Colonic mucosa (tissue), 4 donors: Measurements from ENCODE around the gene BLM. TPM values are rescaled to one million over a fixed set of nuclear protein-coding genes. Genes with fewer than 3 reads are reported as not detected.

Source experiments
- DNase-seq: peaks from one replicate; pipeline ENCODE4 v3.0.0-alpha.2; 2020
- H3K27ac ChIP-seq: fragments of 200-600 bp; one replicate; pipeline ENCODE4 v1.8.0; 2021
- H3K27me3 ChIP-seq: fragments of 200-600 bp; one replicate; pipeline ENCODE4 v1.8.0; 2021
- H3K36me3 ChIP-seq: fragments of 200-600 bp; one replicate; pipeline ENCODE4 v1.8.0; 2021
- H3K4me1 ChIP-seq: fragments of 200-600 bp; one replicate; pipeline ENCODE4 v1.8.0; 2021; ENCODE audit warnings: mild to moderate bottlenecking
- H3K4me3 ChIP-seq: fragments of 200-600 bp; one replicate; pipeline ENCODE4 v1.8.0; 2021
- H3K9ac ChIP-seq, 2 donors: one replicate each; pipeline ENCODE4 v1.7.0; 2013; ENCODE audit warnings: control low read depth in 2 of 2, low read depth in 2 of 2, low read length in 2 of 2
- H3K9me3 ChIP-seq: fragments of 200-600 bp; one replicate; pipeline ENCODE4 v1.8.0; 2021
- intact Hi-C: fragments of 100-400 bp; cut with DNase I; formaldehyde crosslinking; loops from one replicate; pipeline ENCODE4 v1.14.1; 2022
- total RNA-seq, 2 donors: library from RNA; stranded (reverse); fragmentation: NEBNext Ultra II Directional in 1 of 2; extraction: Animal tissue kit (Norgen Biotek cat#: 25700) in 1 of 2; gene quantifications; one replicate each; pipeline ENCODE4 v1.2.1, GENCODE V29; 2021
- TF ChIP-seq, protein P1 (sequence below): fragments of 200-600 bp; IDR thresholded peaks from one replicate; pipeline ENCODE4 v1.8.0; 2022; ENCODE audit warnings: antibody characterized with exemption, mild to moderate bottlenecking
- donor health status: healthy.
- donor health status: DM: no; HTN: no; CAD: no.
- donor health status: DM: no; HTN: no; CAD: no.

The BLM gene
- total RNA-seq, 2 donors from 2014 or later = 3.3 to 16.7 TPM

DNA sequence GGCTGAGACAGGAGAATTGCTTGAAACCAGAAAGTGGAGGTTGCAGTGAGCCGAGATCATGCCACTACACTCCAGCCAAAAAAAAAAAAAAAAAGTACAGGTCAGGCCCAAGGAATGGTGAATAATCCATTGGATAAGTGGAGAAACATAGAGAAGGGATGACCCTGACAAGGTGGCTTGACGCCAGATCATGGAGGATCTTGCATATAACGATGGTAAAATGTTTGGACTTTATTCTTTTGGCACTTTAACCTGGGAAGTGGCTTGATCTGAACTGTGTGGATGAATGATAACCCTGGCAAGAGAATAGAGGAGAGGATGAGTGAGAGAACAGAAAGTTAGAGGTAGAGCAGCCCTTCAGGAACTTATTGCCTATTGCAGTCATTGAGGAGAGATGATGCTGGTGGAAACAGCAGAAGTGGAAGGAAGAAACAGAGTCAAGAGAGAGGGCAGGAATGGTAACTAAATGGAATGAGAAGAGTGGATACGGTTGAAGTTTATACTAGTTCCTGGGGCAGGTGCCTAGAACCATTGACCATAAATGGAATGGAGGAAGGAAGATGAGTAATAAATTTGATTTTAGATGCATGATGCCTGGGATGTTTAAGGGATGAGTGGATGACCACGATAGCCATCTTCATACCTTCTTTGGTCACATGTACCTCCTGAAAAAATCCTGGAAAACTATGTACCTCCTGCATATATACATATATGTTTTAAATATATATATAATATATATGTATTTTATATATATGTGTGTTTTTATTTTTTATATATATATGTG lies 57.8 kb downstream of the BLM start:
- TF ChIP-seq, protein P1, sequence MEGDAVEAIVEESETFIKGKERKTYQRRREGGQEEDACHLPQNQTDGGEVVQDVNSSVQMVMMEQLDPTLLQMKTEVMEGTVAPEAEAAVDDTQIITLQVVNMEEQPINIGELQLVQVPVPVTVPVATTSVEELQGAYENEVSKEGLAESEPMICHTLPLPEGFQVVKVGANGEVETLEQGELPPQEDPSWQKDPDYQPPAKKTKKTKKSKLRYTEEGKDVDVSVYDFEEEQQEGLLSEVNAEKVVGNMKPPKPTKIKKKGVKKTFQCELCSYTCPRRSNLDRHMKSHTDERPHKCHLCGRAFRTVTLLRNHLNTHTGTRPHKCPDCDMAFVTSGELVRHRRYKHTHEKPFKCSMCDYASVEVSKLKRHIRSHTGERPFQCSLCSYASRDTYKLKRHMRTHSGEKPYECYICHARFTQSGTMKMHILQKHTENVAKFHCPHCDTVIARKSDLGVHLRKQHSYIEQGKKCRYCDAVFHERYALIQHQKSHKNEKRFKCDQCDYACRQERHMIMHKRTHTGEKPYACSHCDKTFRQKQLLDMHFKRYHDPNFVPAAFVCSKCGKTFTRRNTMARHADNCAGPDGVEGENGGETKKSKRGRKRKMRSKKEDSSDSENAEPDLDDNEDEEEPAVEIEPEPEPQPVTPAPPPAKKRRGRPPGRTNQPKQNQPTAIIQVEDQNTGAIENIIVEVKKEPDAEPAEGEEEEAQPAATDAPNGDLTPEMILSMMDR = no peak
- DNase-seq = no peak
- Histone ChIP-seq H3K9ac (no peak overlapping the region), H3K36me3 (no peaks in the 10 kb centered on the region), H3K27me3 (no peaks in the 10 kb centered on the region), H3K27ac (no peak overlapping the region), H3K4me3 (no peak overlapping the region), H3K4me1 (no peaks in the 10 kb centered on the region), H3K9me3 (no peaks in the 10 kb centered on the region)
- intact Hi-C loops = no loop called here

DNA sequence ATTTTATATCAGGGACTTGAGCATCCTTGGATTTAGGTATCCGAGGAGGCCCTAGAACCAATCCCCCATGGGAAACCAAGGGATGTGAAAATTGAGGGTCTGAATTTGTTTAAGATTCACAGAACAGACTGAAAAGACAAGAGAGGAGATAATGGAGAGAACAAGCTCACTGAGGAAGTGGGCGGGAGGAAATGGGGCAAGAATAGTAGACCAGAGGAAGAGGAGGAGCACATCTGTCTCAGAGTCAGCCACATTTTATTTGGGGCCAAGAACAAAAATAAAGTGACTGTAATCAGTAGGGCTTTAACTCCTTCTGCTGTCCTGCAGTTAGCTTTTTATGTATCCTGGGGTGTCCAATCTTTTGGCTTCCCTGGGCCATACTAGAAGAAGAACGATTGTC lies 63.8 kb downstream of the BLM start:
- H3K4me1 ChIP-seq = no peaks in the 10 kb centered on the region
- H3K27ac ChIP-seq = no peak overlapping the region
- TF ChIP-seq, protein P1 = no peak
- no peaks in the 10 kb centered on the region for H3K36me3 ChIP-seq
- H3K4me3 ChIP-seq = no peak overlapping the region
- no peaks in the 10 kb centered on the region for H3K9me3 ChIP-seq
- intact Hi-C loops = no loop called here
- no peak overlapping the region for H3K9ac ChIP-seq
- DNase-seq = no peak
- H3K27me3 ChIP-seq = no peaks in the 10 kb centered on the region

DNA sequence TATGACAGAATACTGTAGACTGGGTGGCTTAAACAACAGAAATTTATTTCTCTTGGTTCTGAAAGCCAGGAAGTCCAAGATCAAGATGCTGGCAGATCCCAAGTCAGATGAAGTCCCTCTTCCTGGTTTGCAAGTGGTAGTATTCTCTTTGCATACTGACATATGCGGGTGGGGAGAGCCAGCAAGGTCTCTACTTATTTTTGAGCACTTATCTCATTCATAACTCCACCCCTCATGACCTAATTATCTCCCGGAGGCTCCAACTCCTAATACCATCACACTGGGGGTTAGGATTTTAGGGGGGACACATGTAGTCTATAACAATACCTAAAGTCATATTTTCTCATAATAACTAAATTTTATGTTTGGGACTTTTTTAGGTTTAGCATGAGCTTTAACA lies 65.3 kb downstream of the BLM start:
- DNase-seq = no peak
- intact Hi-C loops = no loop called here

DNA sequence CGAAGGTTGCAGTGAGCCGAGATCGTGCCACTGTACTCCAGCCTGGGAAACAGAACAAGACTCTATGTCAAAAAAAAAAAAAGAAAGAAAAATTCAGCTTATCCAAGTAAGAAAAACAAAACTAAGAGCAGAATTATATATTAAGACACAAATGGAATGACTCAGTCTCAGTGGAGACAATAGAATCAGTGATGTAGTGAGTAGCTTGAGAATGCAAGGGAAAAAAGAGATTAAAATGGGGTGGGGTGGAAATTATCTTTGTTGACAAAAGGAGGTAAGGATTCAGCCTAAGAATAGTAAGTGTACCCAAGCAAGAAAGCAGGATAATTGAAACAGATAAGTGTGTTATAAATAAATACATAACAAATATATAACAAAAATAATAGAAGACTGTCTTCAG lies 70.7 kb downstream of the BLM start:
- TF ChIP-seq, protein P1 = no peak
- DNase-seq = no peak
- Histone ChIP-seq H3K4me3 (no peak overlapping the region), H3K9ac (no peak overlapping the region), H3K4me1 (no peaks in the 10 kb centered on the region), H3K27me3 (no peaks in the 10 kb centered on the region), H3K27ac (no peak overlapping the region), H3K36me3 (no peaks in the 10 kb centered on the region), H3K9me3 (no peaks in the 10 kb centered on the region)
- intact Hi-C loops = no loop called here

More for the DNA sequence above, 65.3 kb downstream of the BLM start:
- no peak overlapping the region for H3K9ac ChIP-seq
- TF ChIP-seq, protein P1 = no peak
- no peaks in the 10 kb centered on the region for H3K27me3 ChIP-seq
- no peaks in the 10 kb centered on the region for H3K4me1 ChIP-seq
- H3K9me3 ChIP-seq = no peaks in the 10 kb centered on the region
- no peak overlapping the region for H3K27ac ChIP-seq
- no peak overlapping the region for H3K4me3 ChIP-seq
- H3K36me3 ChIP-seq = no peaks in the 10 kb centered on the region

DNA sequence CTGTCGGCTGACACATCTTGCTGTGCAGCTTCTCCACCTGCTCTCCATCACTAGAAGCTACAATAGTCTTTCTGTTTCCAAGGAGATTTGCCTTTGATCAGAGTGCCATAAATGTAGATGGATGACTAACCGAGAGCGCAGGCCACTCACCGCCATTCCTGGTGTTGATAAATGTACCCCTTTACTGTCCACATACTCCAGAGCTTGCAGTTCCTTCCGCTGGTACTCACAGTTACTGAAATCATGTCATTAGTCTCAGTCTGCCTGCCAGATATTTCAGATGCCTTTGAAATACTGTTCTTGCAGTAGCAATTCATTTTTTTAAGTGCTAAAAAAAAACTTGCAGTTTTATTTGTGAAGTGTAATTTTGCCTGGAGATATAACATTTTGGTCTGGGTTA lies 72.3 kb downstream of the BLM start:
- Histone ChIP-seq H3K9ac (no peak overlapping the region), H3K36me3 (no peaks in the 10 kb centered on the region), H3K27ac (no peak overlapping the region), H3K4me3 (no peak overlapping the region), H3K9me3 (no peaks in the 10 kb centered on the region), H3K4me1 (no peaks in the 10 kb centered on the region), H3K27me3 (no peaks in the 10 kb centered on the region)
- intact Hi-C loops = no loop called here
- TF ChIP-seq, protein P1 = no peak
- DNase-seq = no peak
